ENCODE data around the gene PRSS36.

Gene PRSS36

DNA sequence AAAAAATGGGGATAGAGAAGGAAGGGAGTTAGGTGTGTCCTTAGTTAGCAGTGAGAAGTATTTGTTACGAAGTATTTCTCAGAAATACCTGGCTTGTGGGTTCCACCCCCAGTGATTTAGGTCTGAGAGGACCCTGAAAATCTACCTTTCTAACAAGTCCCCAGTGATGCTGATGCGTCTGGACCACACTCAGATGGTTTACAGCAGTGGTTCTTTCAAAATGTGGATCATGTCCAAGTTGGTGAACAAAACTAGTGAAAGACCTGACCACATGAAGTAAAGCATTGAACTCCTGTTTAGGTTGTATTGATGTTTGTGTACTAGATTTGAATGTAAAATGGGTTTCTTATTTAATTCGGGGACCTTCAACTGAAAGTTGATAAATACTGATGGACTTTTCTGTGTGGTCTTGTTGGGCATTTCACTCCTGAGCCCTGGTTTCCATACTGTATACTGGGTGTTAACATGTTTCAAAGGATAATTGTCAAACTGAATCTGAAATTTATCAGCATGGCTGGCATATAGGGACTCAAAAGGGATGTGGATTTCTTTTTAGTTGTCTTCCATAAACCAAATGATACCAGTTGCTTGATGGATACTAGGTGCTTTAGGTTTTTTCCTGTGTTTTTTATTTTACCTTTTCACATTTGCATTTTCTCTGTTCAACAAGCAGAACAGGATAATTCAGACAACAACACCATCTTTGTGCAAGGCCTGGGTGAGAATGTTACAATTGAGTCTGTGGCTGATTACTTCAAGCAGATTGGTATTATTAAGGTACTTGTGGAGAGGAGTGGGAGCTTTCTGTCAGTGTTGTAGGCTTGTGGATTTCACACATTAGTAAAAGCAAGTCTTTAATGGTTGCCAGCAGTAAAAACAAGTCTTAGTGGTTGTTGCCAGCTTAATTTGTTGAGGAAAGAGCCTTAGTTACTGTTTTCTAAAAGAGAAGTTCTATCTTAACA lies 38.9 kb upstream of the PRSS36 start:
- ATAC-seq (ENCODE audit: low read depth) (no peak), DNase-seq (ENCODE audit: low spot score in 2 of 2) (no peak)
- peaks cover 41% of the 10 kb centered on the region for H3K4me1 Mint-ChIP-seq
- H3K27me3 Mint-ChIP-seq: no peaks in the 10 kb centered on the region
- H3K27ac Mint-ChIP-seq: peak overlapping the region; percentile 86
- no peaks in the 10 kb centered on the region for H3K9me3 Mint-ChIP-seq
- peaks cover 67% of the 10 kb centered on the region for H3K36me3 Mint-ChIP-seq
- H3K4me3 Mint-ChIP-seq: no peak overlapping the region

DNA sequence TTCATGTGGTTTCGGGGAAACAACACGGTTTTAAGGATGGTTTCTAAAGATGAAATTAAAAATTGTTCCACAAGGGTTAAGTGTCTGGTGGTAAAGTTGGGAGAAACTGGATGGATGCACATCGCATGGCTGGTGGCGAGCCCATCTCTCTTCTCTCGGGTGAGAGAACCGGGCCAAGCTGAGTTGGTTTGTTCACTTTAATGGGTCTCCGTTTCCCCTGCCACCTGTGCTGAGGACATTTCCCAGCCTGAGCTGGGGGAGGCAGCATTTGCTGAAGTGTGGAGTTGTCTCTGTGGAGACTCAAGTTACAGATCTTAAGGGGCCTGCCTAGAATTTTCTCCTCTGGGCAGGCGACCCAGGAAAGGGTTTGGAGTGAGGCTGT lies 37.9 kb upstream of the PRSS36 start:
- no peak for DNase-seq (ENCODE audit: low spot score in 2 of 2)
- ATAC-seq (ENCODE audit: low read depth): no peak
- Mint-ChIP-seq H3K9me3 (no peaks in the 10 kb centered on the region), H3K4me1 (peaks cover 44% of the 10 kb centered on the region), H3K27ac (peak overlapping the region; percentile 86), H3K27me3 (no peaks in the 10 kb centered on the region), H3K36me3 (peaks cover 70% of the 10 kb centered on the region), H3K4me3 (no peak overlapping the region)

DNA sequence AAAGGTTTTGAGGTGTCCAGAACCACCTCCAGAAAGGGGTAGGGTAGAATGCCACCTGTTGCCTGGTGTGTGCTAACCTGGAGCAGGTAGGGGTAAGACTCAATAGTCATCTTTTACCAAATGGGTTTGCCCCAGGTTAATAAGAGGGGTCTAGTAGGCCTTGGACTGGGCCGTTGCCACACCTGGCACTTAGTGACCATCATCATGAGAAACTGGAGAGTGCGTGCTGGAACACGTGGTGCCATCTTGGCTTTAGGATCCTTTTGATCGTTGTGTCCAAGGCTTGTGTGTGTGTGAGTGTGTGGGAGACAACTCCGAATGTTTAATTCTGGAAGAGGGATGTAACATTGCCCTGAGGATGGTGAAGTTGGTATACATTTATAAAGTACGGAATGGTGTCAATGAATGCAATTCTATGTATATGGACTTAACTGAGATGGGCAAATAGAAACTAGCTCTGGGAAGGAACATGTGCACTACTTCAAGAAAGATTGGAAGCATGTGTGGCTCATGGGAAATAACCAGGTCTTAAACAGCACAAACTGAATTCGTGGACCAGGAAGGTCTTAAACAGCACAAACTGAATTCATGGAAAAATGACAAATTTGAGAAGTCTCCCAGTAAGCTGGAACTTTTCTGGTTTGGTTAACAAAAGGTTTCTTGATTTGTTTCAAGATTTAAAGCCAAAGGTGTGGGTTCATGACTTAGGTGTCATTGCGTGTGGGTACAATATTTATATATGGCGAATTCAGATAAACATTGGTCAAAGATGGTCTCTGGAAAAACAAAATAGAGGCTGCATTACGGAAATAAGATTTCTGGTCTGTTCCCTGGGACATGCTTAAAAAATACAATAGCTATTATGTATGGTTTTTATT lies 37.3 kb upstream of the PRSS36 start:
- H3K9me3 Mint-ChIP-seq: no peaks in the 10 kb centered on the region
- H3K27ac Mint-ChIP-seq: peak overlapping the region; percentile 69
- H3K4me3 Mint-ChIP-seq: no peak overlapping the region
- H3K27me3 Mint-ChIP-seq: no peaks in the 10 kb centered on the region
- ATAC-seq (ENCODE audit: low read depth): no peak
- H3K4me1 Mint-ChIP-seq: peaks cover 50% of the 10 kb centered on the region
- H3K36me3 Mint-ChIP-seq: peaks cover 76% of the 10 kb centered on the region
- DNase-seq (ENCODE audit: low spot score in 2 of 2): no peak

DNA sequence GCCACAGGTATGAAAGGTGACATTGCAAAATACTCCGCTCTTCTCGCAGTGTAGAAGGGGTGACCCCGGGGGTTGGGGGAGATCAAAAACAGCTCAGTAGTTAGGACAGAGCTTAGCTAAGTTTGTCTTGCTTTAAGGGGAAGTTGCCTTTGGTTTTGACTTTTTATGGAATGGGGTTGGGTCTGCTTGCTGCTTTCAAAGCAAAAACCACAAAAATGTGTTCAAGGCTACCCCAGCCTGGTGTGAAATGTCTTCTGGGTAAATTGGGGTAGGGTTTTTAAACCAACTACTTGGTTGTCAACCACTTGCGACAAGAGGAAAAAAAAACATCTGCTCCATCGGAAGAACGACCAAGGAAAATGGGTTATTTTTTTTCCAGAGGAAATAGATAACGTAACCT lies 36.3 kb upstream of the PRSS36 start:
- ATAC-seq (ENCODE audit: low read depth): no peak
- peak overlapping the region; percentile 45 for H3K27ac Mint-ChIP-seq
- no peaks in the 10 kb centered on the region for H3K9me3 Mint-ChIP-seq
- peaks cover 50% of the 10 kb centered on the region for H3K4me1 Mint-ChIP-seq
- no peak for DNase-seq (ENCODE audit: low spot score in 2 of 2)
- no peaks in the 10 kb centered on the region for H3K27me3 Mint-ChIP-seq
- H3K36me3 Mint-ChIP-seq: peaks cover 69% of the 10 kb centered on the region
- H3K4me3 Mint-ChIP-seq: no peak overlapping the region

DNA sequence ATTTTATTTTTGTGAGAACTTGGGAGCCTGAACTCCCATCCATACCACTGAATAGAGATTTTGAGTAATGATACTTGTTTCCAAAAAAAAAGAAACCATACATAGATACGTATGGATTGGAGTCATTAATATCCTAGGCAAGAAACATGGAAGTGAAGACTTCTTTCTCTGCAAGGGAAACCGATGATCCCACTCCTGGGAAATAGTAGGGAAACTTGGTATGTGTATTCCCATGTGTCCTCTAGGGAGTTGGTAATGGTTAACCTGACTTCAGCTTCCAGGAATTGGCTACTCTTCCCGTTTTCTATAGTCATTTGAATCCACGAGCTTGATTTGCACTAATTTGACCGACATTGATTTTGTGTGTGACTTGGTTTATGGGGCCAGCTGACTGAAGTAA lies 35.5 kb upstream of the PRSS36 start:
- peaks cover 61% of the 10 kb centered on the region for H3K36me3 Mint-ChIP-seq
- H3K27me3 Mint-ChIP-seq: no peaks in the 10 kb centered on the region
- H3K27ac Mint-ChIP-seq: no peak overlapping the region
- ATAC-seq (ENCODE audit: low read depth) (no peak), DNase-seq (ENCODE audit: low spot score in 2 of 2) (no peak)
- H3K4me1 Mint-ChIP-seq: peaks cover 45% of the 10 kb centered on the region
- no peak overlapping the region for H3K4me3 Mint-ChIP-seq
- no peaks in the 10 kb centered on the region for H3K9me3 Mint-ChIP-seq

DNA sequence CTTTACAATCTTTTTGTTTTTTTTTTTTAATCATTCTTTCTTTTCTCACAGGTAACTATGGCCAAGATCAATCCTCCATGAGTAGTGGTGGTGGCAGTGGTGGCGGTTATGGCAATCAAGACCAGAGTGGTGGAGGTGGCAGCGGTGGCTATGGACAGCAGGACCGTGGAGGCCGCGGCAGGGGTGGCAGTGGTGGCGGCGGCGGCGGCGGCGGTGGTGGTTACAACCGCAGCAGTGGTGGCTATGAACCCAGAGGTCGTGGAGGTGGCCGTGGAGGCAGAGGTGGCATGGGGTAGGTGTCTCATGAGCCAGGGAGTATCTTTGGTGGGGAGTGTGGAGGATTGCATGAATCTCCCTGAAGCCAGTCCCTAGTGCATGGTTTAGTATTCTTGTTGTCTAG lies 35.0 kb upstream of the PRSS36 start:
- no peak for ATAC-seq (ENCODE audit: low read depth)
- Mint-ChIP-seq H3K27me3 (no peaks in the 10 kb centered on the region), H3K4me3 (no peak overlapping the region), H3K9me3 (no peaks in the 10 kb centered on the region), H3K27ac (no peak overlapping the region), H3K36me3 (peaks cover 57% of the 10 kb centered on the region), H3K4me1 (peaks cover 40% of the 10 kb centered on the region)
- DNase-seq (ENCODE audit: low spot score in 2 of 2): no peak

DNA sequence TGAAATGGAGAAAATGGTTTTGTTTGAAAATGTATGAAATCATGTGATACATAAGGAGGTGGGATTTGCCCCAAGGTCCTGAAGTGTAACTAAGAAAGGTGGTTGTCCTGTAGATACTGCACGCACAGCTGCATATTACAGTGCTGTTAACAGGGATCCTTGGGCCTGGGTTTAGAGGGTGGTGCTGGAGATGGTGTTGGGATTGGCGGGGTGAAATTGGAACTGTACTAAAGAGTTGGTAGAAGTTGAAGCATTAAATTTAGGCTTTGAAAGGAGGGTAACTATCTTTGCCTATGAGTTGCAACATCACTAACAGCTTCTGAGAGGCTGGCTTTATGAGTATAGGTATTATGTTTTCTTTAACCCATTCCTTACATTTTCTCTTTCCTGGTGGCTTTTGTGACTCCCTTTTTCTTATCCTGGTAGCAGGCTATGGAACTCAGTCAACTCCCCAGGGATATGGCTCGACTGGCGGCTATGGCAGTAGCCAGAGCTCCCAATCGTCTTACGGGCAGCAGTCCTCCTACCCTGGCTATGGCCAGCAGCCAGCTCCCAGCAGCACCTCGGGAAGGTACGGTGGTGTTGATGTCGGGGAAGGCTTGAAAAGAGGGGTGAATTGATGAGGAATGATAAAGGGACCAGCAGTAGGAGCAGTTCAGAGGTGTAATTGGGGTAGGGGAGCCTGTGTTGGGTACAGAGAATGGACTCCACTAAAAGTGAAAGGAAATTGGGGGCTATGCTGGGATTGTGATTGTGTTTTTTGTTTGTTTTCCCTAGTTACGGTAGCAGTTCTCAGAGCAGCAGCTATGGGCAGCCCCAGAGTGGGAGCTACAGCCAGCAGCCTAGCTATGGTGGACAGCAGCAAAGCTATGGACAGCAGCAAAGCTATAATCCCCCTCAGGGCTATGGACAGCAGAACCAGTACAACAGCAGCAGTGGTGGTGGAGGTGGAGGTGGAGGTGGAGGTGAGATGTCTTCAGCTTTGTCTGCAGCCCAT lies 33.9 kb upstream of the PRSS36 start:
- peaks cover 39% of the 10 kb centered on the region for H3K4me1 Mint-ChIP-seq
- H3K36me3 Mint-ChIP-seq: peaks cover 45% of the 10 kb centered on the region
- H3K27ac Mint-ChIP-seq: no peak overlapping the region
- ATAC-seq (ENCODE audit: low read depth): no peak
- no peaks in the 10 kb centered on the region for H3K9me3 Mint-ChIP-seq
- peak overlapping the region; percentile 5 for H3K4me3 Mint-ChIP-seq
- DNase-seq (ENCODE audit: low spot score in 2 of 2): no peak
- no peaks in the 10 kb centered on the region for H3K27me3 Mint-ChIP-seq

DNA sequence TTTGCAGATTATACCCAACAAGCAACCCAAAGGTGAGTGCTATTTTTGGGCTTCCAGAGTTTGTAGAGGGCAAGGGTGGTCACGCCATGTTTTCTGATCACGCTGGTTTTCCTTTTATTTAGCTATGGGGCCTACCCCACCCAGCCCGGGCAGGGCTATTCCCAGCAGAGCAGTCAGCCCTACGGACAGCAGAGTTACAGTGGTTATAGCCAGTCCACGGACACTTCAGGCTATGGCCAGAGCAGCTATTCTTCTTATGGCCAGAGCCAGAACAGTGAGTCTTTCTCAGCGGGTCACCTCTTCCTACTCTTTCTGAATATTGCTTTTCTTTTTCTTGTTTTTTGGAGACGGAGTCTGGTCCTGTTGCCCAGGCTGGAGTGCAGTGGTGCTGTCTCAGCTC lies 32.5 kb upstream of the PRSS36 start:
- ATAC-seq (ENCODE audit: low read depth): no peak
- H3K4me3 Mint-ChIP-seq: peak overlapping the region; percentile 95
- DNase-seq (ENCODE audit: low spot score in 2 of 2): no peak
- H3K9me3 Mint-ChIP-seq: no peaks in the 10 kb centered on the region
- no peaks in the 10 kb centered on the region for H3K27me3 Mint-ChIP-seq
- peaks cover 40% of the 10 kb centered on the region for H3K36me3 Mint-ChIP-seq
- peaks cover 44% of the 10 kb centered on the region for H3K4me1 Mint-ChIP-seq
- H3K27ac Mint-ChIP-seq: peak overlapping the region; percentile 99

DNA sequence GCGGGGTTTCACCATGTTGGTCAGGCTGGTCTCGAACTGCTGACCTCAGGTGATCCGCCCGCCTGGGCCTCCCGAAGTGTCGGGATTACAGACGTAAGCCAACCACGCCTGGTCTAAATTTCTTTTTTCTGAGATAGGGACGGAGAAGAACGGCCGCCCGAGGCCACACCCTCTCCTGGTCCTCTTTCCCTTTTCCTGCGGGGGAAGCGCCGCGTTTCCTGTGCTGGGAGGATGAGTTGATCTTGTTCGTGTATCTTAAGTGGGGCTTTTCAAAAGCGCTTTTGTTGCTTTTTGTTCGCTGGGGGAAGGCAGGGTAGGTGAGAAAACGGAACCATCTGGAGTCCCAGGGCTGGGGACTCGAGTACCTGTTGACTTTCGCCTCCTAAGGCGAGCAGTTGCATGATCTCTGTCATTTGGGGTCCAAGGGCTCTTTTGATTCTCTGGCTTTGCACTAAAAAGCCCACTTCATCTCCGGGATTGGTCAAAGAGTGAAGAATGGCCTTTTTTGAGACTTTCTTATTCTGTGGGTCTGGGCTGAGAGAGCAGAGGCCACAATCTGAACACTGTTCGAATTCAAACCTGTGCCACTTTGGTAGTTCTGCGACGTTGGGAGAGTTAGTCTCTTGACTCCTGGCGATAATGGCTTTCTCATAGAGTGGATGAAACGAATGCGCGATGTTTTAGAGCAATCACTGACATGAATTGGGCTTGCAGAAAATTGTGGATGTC lies 31.4 kb upstream of the PRSS36 start:
- peaks cover 44% of the 10 kb centered on the region for H3K4me1 Mint-ChIP-seq
- peak overlapping the region; percentile 99 for H3K27ac Mint-ChIP-seq
- DNase-seq (ENCODE audit: low spot score in 2 of 2) (peak in 1 of 2 donors; percentile 30), ATAC-seq (ENCODE audit: low read depth) (no peak)
- no peaks in the 10 kb centered on the region for H3K9me3 Mint-ChIP-seq
- H3K36me3 Mint-ChIP-seq: peaks cover 31% of the 10 kb centered on the region
- no peaks in the 10 kb centered on the region for H3K27me3 Mint-ChIP-seq
- H3K4me3 Mint-ChIP-seq: peak overlapping the region; percentile 95

DNA sequence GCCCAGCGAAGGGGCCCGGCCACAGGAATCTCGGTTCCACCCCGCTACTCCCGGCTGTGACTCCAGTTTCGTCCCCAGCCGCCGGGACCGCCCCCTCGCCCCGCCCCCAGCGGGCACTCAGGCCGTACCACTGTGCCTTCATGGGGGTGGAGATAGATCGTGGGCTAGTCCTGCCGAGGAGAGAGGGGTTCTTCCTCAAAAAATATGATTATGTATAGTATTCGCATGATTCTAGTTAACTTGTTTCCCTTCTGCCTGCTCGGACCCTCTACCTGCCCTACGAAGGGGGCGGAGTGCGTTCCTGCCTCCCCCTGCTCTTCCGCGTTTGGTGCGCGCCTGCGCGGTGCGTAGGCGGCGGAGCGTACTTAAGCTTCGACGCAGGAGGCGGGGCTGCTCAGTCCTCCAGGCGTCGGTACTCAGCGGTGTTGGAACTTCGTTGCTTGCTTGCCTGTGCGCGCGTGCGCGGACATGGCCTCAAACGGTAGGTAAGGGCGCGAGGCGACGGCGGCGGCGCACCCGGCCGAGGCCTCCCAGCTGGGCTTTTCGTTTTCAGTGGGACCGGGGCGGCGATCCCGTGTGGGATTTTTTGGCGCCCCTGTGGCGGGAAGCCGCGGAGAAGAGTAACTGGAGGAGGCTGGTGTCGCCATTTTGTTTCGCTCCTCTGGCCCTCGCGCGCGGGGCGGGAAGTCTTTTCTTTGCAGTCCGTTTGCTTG lies 30.0 kb upstream of the PRSS36 start, which contains the start of gene FUS:
TSS of gene FUS (plus strand) at position 393 of the 713 bp plus-strand sequence. CDS start at position 469, 76 bp downstream.
- H3K4me3 Mint-ChIP-seq: peak within 1 kb of the TSS; percentile 95
- H3K27me3 Mint-ChIP-seq: no peaks in the 10 kb centered on the region
- H3K27ac Mint-ChIP-seq: peak within 1 kb of the TSS; percentile 99
- DNase-seq (ENCODE audit: low spot score in 2 of 2) (peak; percentile 95 to 97), ATAC-seq (ENCODE audit: low read depth) (peak; percentile 63)
- peaks cover 36% of the 10 kb centered on the region for H3K4me1 Mint-ChIP-seq
- H3K36me3 Mint-ChIP-seq: peaks cover 19% of the 10 kb centered on the region
- H3K9me3 Mint-ChIP-seq: no peaks in the 10 kb centered on the region

DNA sequence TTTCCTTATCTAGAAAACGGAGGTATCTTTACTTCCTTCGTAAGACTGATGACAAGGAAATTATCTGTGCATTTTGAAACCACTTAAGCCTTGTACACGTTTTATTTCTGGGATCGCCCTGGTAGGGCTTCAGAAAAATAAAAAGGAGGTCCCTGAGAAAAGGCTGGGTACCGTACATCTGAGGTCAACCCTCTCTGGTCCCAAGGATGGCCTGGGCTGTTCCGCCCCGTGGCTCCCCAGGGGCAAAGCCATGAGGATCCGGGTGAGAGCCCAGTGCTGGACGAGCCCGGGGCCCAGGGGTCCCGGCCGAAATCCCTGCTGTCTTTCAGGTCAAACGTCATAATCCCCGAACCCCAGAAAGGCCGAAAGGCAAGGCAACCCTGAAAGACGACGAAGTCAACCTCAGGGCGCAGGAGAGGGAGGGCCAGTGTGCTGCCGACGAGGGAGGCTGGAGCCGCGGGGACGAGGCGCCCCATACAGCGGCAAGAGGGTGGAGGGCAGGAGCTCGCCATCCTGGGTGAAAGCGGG lies 29.4 kb upstream of the PRSS36 start:
- DNase-seq (ENCODE audit: low spot score in 2 of 2): peak in 1 of 2 donors; percentile 15
- Mint-ChIP-seq H3K4me1 (peaks cover 34% of the 10 kb centered on the region), H3K4me3 (peak overlapping the region; percentile 95), H3K27me3 (no peaks in the 10 kb centered on the region), H3K36me3 (peaks cover 15% of the 10 kb centered on the region), H3K9me3 (no peaks in the 10 kb centered on the region), H3K27ac (peak overlapping the region; percentile 99)
- ATAC-seq (ENCODE audit: low read depth): no peak

DNA sequence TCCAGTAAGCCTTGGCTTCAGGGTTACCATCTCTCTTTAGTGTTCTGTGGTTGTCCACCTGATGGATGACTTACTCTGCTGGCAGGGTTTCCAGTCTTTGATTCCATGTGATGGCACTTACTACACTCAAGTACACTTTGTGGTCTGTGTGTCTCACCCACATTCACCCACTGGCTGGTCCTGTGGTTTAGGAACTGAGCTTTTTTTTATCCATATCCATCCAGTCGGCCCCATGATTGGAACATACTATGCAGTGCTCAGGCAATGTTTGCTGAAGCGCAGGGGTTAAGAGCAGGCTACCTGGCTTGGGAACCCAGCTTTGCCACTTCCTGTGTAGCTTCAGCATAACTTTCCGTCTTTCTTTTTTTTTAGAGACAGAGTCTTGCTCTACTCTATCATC lies 27.3 kb upstream of the PRSS36 start:
- Mint-ChIP-seq H3K4me3 (peak overlapping the region; percentile 67), H3K27ac (peak overlapping the region; percentile 10), H3K36me3 (no peaks in the 10 kb centered on the region), H3K4me1 (peaks cover 20% of the 10 kb centered on the region), H3K27me3 (no peaks in the 10 kb centered on the region), H3K9me3 (no peaks in the 10 kb centered on the region)
- DNase-seq (ENCODE audit: low spot score in 2 of 2) (no peak), ATAC-seq (ENCODE audit: low read depth) (no peak)
